Fibroblast of gingiva (primary cell): ENCODE data around the gene CFAP69.
"Not testable (repeated sequence)": the region's sequence is repeated elsewhere in the genome, so short reads cannot be mapped to it uniquely, and the experiment has no call there.

Experiments used
- DNase-seq: peaks from one replicate; pipeline ENCODE4 v3.0.0-alpha.2; 2011; ENCODE audit warnings: low read depth

CFAP69 gene

DNA sequence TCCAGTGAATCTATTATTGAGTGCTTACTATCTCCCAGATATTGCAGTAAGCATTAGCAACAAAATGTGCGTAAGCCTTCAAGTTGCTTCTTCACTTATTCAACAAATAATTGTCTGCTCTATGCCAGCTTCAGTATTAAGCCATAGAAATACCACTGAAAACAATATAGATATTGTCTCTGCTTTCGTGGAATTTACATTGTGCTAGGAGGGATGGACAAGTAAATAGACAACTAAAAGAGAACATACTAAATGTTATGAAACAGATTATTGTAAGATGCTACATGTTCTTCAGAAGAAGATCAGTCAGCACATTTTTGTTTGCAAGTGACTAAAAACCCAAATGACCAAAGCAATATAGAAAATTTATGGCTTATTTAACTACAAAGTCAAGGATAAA lies 27.3 kb downstream of the CFAP69 start:
- DNase-seq = no peak

DNA sequence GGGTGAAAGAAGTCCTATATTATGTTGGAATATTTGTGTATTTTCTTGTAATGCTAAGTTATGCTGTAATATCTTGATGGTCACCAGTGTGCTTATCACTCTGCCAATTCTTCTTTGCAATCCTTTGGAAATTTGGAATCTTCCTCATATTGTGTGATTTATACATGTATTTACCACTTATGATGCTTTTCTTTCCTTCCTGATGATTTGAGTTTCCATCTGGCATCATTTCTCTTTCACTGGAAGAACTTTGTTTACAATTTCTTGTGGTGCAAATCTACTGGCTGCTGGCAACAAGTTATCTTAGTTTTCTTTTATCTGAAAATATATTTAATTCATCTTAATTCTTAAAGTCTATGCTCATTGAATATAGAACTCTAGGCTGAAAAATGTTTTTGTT lies 29.2 kb downstream of the CFAP69 start:
- no peak for DNase-seq

DNA sequence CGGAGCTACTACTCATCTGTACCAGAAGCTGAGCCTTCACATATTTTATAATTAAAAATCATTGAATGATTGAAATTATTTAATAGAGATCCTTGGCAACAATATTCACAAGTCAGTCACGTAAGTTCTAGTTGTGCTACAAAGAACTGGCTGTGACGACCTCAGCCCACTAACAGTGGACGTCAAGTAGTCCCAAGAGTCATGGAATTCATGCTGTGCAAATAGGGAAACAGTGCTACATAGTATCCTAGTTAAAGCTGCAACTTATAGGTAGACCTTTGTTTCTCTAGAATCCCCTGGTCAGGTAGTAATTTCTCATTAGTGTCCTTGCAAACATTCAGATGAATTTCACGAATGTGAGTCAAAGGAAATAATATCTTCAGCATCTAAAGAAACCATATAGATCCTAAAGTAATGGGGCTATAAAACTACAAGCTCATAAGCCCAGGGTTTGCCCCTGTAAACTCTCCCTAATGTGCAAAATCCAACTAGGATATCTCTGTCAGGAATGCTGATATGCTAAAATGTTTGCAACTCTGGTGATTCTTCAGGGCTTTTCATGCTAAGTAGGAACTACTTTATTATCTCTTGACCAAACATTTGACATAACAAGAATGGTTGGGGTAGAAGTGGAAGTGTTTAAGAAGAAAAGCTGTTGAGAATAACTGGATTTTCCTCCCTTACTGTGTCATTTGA lies 31.2 kb downstream of the CFAP69 start:
- no peak for DNase-seq

DNA sequence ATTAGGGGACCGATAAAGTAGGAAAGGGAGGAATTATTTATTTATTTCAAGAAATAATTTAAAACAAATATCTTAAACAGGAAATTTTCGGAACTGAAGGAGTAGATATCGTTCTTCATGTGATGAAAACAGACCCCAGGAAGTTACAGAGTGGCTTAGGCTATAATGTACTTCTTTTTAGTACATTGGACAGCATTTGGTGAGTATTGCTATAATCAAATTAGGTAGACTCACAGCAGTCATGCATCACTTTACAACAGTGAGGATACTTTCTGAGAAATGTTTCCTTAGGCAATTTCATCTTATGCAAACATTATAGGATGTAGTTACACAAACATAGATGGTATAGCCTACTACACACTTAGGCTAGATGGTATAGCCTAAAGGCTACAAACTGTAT lies 43.2 kb downstream of the CFAP69 start:
- no peak for DNase-seq

DNA sequence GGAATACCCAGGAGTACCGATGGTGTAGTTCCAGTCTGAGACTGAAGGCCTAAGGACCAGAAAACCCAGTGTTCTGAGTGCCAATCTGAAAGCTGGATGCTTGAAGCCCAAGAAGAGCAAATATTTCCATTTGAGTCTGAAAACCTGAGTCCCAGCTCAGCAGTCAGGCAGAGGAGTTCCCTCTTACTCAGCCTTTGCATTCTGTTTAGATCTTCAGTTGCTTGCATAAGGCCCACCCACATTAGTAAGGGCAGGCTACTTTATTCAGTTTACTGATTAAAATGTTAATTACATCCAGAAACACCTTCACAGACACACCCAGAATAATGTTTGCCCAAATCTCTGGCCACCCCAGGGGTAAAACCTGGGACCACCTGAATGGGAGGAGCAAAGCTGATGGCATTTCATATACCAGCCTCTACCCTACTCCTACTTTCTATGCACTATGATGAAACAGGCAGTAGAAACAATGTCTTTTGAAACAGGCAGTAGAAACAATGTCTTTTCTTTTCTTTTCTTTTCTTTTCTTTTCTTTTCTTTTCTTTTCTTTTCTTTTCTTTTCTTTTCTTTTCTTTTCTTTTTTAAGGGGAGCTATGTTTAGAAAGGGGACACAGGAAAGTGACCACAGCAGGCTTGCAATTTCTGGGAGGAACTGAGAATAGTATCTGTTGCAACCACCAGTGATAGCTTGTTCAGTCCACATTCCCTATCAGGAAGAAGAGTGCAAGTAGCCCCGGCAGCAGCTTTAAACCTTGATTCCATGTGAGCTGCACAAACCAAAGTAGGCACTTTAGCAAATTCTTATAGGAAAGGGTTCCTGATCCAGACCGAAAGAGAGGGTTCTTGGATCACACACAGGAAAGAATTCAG lies 45.5 kb downstream of the CFAP69 start:
- no peak for DNase-seq

DNA sequence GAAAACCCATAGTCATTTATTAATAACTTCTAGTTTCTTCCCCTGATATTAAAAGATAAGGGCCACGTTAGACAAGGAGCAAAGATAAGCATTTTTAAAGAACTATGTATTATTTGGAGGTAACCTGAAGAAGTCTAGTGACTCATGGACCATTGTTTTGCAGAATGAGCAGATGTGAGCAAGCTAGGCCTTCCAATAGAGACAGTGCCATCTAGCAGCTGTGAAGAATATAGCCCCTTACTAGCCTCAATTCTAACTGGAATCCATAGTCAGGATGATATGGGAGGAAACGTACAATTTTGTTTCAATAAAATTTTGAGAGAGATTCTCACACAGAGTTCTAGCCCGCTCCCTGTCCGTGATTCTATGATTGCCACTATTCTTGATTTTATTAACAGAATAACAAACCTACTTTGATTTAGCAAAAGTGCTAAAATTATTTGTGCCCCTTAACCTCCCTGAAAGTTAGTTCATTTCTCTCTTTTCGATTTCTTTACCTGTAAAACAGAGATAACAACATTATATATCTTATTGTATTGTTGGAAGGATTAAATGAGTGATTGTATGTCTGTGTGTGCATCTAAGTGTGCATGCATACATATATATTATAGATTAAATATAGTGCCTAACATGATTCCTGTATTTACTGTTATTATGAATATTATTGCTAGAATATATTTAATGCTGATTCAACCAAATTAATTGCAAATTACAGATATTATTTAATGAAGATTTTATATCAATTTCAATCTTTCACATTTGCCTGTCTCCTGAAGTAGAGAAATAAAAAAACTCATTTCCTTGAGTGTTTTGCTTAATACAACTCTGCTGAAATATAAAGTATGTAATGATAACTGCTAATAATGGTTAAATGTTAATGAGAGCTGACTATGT lies 53.4 kb downstream of the CFAP69 start:
- peak; percentile 70 for DNase-seq

DNA sequence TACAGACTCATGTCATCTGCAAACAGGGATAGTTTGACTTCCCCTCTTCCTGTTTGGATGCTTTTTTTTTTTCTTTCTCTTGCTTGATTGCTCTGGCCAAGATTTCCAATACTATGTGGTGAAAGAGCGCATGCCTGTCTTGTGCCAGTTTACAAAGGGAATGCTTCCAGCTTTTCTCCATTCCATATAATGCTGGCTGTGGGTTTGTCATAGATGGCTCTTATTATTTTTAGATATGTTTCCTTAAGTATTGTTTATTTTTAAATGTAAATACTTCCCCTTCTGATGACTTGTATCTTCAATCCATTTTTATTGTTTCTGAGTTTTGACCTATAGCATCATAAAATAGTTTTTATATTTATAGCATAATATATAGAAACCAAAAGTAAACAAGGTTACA lies 58.3 kb downstream of the CFAP69 start:
- peak; percentile 37 for DNase-seq

DNA sequence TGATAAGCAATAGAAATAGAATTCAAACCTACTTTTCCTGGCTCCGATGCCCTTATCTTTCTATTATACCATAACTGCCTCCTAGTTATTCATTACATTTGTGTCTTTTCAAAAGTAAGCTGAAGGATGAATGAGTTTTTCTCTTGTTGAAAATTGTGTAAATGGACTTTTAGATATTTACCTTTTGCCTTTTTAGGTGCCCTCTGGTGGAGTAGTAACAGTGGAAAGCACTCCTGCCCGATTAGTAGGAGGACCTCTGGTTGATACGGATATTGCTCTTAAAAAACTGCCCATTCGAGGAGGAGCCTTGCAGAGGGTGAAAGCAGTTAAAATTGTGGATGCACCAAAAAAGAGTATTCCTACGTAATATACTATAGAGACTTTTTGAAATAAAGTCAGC lies 64.9 kb downstream of the CFAP69 start:
- DNase-seq = no peak

DNA sequence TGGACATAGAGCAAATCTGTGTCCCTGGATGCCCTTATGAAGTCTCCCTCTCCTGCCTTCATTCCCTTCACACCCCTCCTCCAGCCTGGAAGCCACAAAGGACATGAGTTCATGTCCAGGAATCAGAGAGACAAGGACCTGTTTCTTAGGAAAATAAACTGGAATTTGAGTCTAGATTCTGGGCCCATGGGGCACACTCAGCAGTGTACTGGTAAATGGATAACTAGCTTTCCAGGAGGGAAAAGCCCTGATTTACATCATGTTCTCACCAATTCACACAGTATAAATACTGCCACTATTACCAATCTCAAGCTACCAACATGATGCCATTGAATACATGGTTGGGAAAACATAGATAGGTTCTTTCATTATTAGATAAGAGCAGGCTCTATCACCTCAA lies 66.2 kb downstream of the CFAP69 start:
- DNase-seq = no peak

DNA sequence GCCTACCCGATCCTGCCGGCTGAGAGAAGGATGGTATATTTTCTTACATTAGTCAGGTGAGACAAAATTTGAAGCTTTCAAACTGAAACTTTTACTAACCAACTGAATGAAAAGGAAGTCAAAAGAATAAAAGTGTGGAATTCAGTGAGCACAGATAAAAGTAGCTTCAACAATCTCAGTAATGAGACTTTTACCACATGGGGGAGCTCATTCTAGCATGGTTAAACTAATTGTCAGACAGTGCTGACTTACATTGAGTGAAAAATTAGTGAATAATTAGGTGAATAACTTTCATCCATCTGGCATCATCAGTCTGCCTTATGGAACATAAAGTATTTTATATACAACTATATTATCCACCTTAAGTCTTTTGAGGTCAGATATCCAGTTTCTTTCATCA lies 67.8 kb downstream of the CFAP69 start:
- DNase-seq = no peak

DNA sequence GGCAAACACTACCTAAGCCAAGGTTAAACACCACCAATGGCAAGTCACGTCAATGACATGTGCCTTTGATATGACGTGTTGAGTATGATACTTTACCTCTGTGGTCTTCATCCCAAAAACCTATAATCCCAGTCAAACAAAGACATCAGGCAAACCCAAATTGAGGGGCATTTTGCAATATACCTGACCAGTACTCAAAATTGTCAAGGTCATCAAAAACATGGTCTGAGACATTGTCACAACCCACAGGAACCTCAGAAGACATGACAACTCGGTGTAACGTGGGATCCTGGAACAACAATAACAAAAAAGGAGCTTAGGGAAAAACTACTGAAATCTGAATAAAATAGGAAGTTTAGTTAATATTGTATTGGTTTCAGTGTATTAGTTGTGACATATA lies 68.9 kb downstream of the CFAP69 start:
- DNase-seq = no peak

DNA sequence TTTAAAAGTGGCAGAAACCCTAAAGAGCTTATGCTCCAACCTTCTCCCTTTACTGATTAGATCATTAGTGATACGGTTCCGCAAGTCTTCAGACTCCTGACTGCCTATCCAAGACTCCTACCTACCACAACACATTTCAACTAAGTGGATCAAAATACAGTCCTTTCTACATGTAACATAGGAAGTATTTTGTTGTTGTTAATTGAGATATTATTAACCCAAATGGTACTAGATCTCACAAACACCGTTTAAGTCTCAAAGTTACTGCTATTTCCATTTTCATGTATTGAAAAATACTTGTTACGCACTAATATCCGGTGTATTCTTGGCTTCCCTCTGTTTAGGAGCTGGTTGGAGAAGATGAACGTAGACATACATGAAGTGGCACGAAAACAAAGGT lies 75.0 kb downstream of the CFAP69 start:
- no peak for DNase-seq

DNA sequence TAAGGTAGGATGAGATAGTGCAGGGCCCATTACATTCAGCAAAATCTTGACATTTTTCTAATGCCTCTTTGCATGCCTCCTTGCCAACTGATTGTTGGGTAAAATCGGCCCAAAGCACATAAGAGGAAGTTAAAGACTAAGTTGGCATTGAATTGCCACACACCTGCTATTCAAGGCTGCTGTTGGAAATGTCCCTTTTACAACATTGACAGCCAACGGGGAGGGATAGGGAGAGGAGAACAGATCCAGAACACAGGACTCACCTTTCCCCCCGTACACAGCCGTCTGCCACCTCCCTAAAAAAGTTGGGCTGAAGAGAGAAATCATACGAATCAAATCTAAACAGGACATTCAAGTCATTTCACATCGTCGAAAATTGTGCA lies 75.4 kb downstream of the CFAP69 start:
- DNase-seq = no peak

DNA sequence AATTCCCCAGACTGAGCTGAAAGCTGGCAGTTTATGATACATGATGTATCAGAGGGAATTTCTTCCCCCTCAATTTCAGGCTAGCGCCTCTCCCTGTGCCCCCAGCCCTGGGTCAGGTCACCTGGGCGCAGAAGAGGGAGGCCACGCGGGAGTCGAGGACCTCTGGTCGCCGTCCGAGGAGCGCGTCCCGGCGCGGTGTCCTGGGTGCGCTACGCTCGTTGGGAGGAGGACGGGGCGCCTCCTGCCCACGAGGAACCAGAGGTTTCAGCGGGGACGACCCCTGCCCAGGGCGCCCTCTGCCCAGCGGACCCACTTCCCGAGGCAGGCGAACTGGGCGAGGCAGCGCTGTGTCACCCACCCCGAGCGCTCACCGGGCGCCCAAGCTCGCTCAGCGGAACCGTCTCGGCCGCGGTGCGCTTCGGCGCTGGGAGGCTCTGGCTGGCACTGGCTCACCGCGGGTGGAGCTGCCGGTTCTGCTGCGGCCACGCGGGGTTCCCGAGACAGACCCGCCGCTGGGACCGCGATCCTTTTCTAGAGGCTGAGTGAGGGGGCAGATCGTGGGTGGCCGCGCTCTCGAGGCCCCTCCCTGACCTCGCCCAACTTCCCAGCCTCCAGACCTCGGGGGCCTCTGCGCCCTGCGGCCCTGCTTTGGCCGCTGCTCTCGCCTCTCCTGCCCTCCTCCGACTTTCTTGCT lies 76.0 kb downstream of the CFAP69 start, which contains the start of gene FAM237B:
Gene FAM237B (minus strand): TSS at position 504 of the 694 bp plus-strand sequence. CDS start 1,556 bp downstream, outside the sequence.
- peak; percentile 38 for DNase-seq

DNA sequence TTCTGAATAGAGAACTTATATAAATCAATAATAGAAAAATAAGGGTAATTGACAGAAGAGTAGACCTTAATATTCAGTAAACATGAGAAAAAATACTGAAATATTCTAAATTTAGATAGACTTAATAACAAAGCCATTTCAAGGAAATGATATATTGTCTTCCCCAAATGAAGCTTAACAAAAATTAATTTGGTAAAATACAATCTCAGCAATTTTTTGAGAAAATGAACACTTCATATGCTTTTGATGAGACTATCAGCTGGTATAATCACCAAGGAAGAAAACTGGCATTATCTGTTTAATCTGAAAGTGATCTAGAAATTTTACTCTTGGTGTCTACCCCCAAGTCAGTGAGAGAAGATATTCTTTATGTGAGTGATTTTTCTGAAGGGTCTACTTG lies 77.9 kb downstream of the CFAP69 start:
- no peak for DNase-seq

DNA sequence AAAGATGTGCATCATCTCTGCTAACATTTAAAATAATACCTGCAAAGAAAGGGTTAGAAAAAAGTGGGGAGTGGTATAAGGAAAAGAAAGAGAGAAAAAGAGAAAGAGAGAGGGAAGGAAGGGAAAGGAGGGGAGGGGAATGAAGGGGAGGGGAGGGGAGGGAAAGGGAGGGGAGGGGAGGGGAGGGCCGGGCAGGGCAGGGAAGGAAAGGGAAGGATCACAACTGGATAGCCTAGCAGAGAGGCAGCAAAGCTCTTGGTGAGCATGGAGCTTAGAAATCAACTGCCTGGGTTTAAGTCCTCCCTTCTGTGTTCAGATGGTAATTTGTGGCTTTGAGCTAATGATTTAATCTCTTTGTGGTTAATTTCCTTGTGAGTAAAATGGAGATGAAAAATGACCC lies 81.5 kb downstream of the CFAP69 start:
- no peak for DNase-seq

DNA sequence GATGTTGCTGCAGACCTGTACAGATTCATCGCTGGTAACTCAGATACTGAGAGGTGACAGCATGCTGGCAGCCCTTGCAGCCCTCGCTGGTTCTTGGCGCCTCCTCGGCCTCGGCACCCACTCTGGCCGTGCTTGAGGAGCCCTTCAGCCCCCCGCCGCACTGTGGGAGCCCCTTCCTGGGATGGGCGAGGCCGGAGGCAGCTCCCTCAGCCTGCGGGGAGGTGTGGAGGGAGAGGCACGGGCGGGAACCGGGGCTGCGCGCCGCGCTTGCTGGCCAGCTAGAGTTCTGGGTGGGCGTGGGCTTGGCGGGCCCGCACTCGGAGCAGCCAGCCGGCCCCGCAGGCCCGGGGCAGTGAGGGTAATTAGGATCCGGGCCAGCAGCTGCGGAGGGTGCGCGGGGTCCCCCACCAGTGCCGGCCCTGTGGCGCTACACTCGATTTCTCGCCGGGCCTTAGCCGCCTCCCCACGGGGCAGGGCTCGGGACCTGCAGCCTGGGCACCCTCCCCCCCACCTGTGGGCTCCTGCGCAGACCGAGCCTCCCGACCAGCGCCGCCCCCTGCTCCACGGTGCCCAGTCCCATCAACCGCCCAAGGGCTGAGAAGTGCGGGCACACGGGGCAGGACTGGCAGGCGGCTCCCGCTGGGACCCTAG lies 89.3 kb downstream of the CFAP69 start:
- DNase-seq = no peak

DNA sequence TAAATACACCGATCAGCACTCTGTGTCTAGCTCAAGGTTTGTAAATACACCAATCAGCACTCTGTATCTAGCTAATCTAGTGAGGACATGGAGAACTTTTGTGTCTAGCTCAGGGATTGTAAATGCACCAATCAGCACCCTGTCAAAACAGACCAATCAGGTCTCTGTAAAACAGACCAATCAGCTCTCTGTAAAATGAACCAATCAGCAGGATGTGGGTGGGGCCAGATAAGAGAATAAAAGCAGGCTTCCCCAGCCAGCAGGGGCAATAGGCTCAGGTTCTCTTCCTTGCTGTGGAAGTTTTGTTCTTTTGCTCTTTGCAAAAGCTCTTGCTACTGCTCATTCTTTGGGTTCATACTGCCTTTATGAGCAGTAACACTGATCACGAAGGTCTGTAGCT lies 90.0 kb downstream of the CFAP69 start:
- not testable (repeated sequence) for DNase-seq

DNA sequence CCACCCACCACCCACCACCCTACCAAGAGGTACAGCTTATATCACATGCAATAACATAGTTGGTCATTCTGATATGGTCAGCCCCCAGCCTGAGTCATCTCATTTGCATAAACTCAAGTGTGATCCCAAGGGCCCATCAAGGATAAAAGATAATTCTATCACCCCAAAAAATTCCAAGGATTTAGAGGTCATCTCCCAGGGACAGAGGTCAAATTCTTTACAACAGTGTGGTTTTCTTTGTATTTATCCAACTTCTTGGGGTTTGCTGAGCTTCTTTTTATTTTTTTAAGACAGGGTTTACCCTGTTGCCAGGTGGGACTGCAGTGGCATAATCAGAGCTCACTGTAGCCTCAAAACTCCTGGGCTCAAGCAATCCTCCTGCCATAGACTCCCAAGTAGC lies 92.1 kb downstream of the CFAP69 start:
- DNase-seq = no peak

DNA sequence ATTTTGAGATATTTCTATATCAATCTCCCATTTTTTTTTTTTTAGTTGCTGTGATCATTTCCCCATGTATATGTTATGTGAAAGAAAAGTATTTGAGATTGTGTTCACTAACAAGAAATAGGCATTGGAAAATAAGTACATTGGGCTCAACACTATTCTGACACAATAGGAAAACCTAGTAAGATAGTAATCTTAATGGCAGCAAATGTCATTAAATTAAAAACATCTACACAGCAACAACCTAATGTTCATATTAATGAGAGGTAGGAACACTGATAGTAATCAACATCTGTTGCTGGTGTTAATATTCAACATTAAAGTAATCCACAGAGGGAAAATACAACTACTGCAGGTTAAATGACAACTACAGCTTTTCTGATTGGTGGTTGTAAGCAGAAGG lies 100.0 kb downstream of the CFAP69 start:
- DNase-seq = no peak

DNA sequence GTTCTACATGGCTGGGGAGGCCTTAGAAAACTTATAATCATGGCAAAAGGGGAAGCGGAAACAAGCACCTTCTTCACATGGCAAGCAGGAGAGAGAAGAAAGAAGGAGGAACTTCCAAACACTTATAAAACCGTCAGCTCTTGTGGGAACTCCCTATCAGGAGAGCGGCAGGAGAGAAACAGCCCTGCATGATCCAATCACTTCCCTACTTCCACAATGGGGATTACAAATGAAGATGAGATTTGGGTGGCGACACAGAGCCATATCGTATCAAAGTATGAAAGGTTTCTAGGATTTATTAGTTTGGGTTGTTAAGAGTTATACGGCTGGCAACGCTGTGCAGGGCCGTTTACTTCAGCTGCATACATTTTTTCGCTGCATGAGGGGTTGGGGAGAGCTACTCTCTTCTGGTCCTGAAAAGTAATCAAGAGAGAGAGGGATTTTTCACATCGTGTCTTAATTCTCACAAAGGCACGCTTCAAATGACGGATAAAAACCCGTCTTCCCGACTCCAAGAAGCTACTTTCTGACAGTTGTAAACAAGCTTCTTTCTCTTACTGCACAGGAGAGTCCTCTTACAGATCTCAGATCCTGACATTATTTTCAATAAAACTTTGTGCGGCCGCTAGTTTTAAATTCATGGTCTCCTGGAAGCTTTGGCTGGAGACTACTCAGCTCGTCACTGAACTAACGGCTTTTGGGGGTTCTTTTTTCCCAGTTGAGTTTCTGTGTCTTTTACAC lies 100.8 kb downstream of the CFAP69 start:
- peak; percentile 37 for DNase-seq
